ENCODE measurements around the gene ACAD9.
"Not testable (repeated sequence)": the region's sequence is repeated elsewhere in the genome, so short reads cannot be mapped to it uniquely, and the experiment has no call there.

Gene ACAD9

DNA sequence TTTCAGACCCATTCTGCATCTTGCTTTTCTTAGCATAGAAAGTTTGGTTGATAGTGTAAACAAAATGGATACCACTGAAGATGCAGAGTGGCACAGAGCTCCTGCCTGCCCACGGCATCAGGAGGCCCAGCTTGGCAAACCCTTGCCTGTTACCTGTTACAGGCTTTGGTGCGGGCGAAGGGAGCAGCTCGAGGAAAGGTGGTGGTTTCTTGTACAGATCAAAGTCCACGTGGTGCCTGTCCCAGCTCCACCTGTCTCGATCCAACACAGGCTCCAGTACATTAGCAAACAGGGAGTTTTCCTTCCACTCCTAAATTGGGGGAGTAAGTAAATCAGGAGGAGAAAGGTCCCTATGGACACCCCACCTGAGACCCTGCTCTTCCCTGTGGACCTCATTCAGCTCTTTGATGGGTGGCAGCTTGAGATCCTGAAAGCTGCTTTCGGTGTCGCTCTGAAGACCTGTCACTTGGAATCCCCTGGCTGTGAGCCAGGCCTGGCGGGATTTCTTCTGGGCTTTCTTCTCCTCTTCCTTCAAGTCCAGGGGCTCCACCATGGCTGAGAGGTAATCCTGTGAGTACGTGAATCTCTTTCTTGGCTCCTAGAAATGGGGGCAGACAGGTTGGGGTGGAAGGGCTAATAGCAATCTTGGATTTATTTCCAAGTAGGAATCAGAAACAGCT, 35.7 kb downstream of the ACAD9 start:
- H3K27ac ChIP-seq (ENCODE audit: low read depth, low read length): no peak overlapping the region
- no peaks in the 10 kb centered on the region for H3K4me1 ChIP-seq (ENCODE audit: control insufficient read depth, insufficient read depth, low read length, unreplicated experiment)
- H3K4me3 ChIP-seq (ENCODE audit: low read depth, low read length): no peak overlapping the region
- no peak overlapping the region for H2AFZ ChIP-seq (ENCODE audit: low read length, unreplicated experiment)
- H3K79me2 ChIP-seq (ENCODE audit: control insufficient read depth, insufficient read depth, low read length, unreplicated experiment): no peaks in the 10 kb centered on the region
- H3K36me3 ChIP-seq (ENCODE audit: insufficient read depth, low read length): peaks cover 66% of the 10 kb centered on the region
- no peaks in the 10 kb centered on the region for H3K27me3 ChIP-seq (ENCODE audit: insufficient read depth, low read length)

DNA sequence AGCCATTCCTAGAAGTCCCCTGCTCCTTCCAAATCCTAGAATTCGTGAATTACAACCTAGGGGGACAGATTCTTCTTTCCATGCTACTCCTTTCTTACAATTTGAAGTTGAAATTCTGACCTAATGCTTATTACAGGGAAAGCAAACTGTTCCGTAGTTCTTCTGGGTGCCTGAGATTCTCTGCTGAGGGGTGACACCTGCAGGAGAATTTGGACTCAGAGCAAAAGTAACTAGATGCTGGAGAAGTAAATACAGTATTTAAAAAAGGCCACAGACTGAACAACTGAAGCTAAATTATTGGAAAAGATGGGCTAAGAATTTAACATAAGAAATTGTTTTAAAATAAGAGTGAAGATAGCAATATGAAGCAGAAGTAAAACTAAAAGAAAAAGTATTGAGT, 37.9 kb downstream of the ACAD9 start:
- peaks cover 56% of the 10 kb centered on the region for H3K36me3 ChIP-seq (ENCODE audit: insufficient read depth, low read length)
- no peak overlapping the region for H3K27ac ChIP-seq (ENCODE audit: low read depth, low read length)
- no peaks in the 10 kb centered on the region for H3K79me2 ChIP-seq (ENCODE audit: control insufficient read depth, insufficient read depth, low read length, unreplicated experiment)
- H2AFZ ChIP-seq (ENCODE audit: low read length, unreplicated experiment): no peak overlapping the region
- no peaks in the 10 kb centered on the region for H3K4me1 ChIP-seq (ENCODE audit: control insufficient read depth, insufficient read depth, low read length, unreplicated experiment)
- H3K4me3 ChIP-seq (ENCODE audit: low read depth, low read length): no peak overlapping the region
- no peaks in the 10 kb centered on the region for H3K27me3 ChIP-seq (ENCODE audit: insufficient read depth, low read length)

DNA sequence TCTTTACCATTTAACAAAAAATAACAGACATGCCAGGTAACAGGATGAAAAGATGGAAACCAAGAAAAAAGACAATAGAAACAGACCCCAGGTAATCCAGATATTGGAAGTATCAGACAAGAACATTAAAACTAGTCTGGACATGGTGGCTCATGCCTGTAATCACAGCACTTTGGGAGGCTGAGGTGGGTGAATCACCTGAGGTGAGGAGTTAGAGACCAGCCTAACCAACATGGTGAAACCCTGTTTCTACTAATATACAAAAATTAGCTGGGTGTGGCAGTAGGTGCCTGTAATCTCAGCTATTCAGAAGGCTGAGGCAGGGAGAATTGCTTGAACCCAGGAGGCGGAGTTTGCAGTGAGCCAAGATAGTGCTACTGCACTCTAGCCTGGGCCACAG, 40.6 kb downstream of the ACAD9 start:
- no peaks in the 10 kb centered on the region for H3K27me3 ChIP-seq (ENCODE audit: insufficient read depth, low read length)
- H3K27ac ChIP-seq (ENCODE audit: low read depth, low read length): no peak overlapping the region
- no peaks in the 10 kb centered on the region for H3K4me1 ChIP-seq (ENCODE audit: control insufficient read depth, insufficient read depth, low read length, unreplicated experiment)
- no peak overlapping the region for H2AFZ ChIP-seq (ENCODE audit: low read length, unreplicated experiment)
- H3K36me3 ChIP-seq (ENCODE audit: insufficient read depth, low read length): peaks cover 37% of the 10 kb centered on the region
- no peaks in the 10 kb centered on the region for H3K79me2 ChIP-seq (ENCODE audit: control insufficient read depth, insufficient read depth, low read length, unreplicated experiment)
- no peak overlapping the region for H3K4me3 ChIP-seq (ENCODE audit: low read depth, low read length)

DNA sequence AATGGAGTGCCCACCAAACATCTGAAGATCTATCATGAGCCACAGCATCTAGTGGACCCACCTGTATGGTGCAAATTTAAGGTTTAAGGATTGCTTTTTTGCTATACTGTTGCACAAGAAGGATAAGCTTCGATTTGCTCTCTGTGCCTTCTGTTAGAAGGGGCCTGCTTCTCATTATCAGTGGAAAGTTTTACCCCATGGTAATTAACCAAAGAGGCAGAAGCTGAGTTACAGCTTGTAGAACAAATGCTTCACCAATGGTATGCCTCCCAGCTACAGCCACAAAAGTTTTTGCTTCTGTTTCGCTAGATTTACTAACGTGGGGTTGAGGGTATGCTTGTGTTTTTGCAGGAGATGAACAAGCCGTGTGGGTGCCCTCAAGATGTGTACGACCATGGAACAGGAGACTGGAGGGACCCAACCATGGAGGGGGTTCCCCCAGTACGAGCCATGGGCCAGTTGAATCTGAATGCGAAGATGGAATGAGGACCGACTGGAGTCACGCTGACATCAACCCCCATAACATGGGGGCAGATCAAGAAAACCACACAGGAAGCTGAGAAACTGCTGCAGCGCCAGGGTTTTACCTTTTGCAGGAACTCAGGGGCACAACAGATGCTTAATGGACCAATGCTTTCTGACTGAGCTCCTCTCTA, 43.5 kb downstream of the ACAD9 start:
- Histone ChIP-seq H2AFZ (ENCODE audit: low read length, unreplicated experiment) (no peak overlapping the region), H3K27ac (ENCODE audit: low read depth, low read length) (no peak overlapping the region)

DNA sequence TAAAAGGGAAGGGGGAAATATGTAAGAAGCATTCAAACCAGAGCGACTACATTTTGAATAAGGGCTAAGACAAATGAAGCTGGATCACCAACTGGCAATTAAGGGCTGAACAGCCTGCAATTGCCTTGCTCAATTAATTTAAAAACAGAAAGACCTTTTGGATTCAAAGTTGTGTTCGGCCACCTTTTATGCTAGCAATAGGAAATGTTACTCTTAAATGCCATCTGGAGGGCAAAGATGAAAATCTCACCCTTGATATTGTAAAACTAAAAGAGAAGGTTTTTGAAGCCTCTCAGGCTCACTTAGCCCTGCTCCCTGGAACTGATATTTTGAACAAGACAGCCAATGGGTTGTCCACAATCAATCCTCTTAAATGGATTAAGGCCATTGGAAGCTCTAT, 44.2 kb downstream of the ACAD9 start:
- Histone ChIP-seq H3K4me1 (ENCODE audit: control insufficient read depth, insufficient read depth, low read length, unreplicated experiment) (no peaks in the 10 kb centered on the region), H3K79me2 (ENCODE audit: control insufficient read depth, insufficient read depth, low read length, unreplicated experiment) (no peaks in the 10 kb centered on the region), H3K36me3 (ENCODE audit: insufficient read depth, low read length) (peaks cover 10% of the 10 kb centered on the region), H3K4me3 (ENCODE audit: low read depth, low read length) (no peak overlapping the region), H3K27ac (ENCODE audit: low read depth, low read length) (no peak overlapping the region), H2AFZ (ENCODE audit: low read length, unreplicated experiment) (no peak overlapping the region), H3K27me3 (ENCODE audit: insufficient read depth, low read length) (peaks cover 4% of the 10 kb centered on the region; the same call in 1 of the 2 replicates)

More for the DNA sequence above, 43.5 kb downstream of the ACAD9 start:
- Histone ChIP-seq H3K79me2 (ENCODE audit: control insufficient read depth, insufficient read depth, low read length, unreplicated experiment) (no peaks in the 10 kb centered on the region), H3K4me1 (ENCODE audit: control insufficient read depth, insufficient read depth, low read length, unreplicated experiment) (no peaks in the 10 kb centered on the region), H3K4me3 (ENCODE audit: low read depth, low read length) (no peak overlapping the region), H3K27me3 (ENCODE audit: insufficient read depth, low read length) (no peaks in the 10 kb centered on the region), H3K36me3 (ENCODE audit: insufficient read depth, low read length) (peaks cover 17% of the 10 kb centered on the region)

DNA sequence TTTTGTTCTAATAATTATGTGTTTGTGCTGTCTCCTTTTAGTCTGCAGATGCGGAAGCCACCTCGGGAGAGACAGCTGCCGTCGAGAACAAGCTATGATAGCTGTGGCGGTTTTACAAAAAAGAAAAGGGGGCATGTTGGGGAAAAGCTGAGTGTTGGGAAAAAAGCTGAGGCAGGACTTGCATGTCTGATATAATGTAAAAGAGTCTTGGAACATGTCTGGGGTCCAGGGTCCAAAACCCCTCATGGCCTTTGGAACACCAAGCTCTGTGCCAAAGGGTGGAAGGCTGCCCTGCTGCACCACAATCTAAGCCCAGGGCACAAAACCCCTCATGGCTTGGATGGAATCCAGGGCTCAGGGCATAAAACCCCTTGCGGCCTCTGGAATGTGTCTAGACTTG, 44.6 kb downstream of the ACAD9 start:
- not testable (repeated sequence) for H3K79me2 ChIP-seq (ENCODE audit: control insufficient read depth, insufficient read depth, low read length, unreplicated experiment); H3K4me3 ChIP-seq (ENCODE audit: low read depth, low read length); H3K27ac ChIP-seq (ENCODE audit: low read depth, low read length); H3K36me3 ChIP-seq (ENCODE audit: insufficient read depth, low read length); H3K27me3 ChIP-seq (ENCODE audit: insufficient read depth, low read length); H2AFZ ChIP-seq (ENCODE audit: low read length, unreplicated experiment); H3K4me1 ChIP-seq (ENCODE audit: control insufficient read depth, insufficient read depth, low read length, unreplicated experiment)

DNA sequence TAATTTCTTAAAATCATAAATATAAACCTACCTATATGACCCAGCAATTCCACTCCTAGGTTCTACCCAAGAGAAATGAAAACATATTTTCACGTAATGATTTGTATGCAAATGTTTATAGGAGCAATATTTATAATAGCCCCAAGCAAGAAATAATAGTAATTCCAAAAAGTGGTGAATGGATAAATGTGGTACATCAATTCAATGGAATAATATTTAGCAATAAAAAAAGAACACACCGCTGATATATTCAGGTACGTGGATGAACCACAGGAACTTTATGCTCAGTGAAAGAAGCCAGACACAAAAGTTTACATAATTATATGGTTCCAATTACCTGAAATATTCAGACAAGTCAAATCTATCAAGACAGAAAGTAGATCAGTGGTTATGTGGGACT, 49.9 kb downstream of the ACAD9 start:
- Histone ChIP-seq H3K4me3 (ENCODE audit: low read depth, low read length) (no peak overlapping the region), H3K79me2 (ENCODE audit: control insufficient read depth, insufficient read depth, low read length, unreplicated experiment) (no peaks in the 10 kb centered on the region), H3K4me1 (ENCODE audit: control insufficient read depth, insufficient read depth, low read length, unreplicated experiment) (no peaks in the 10 kb centered on the region), H3K27me3 (ENCODE audit: insufficient read depth, low read length) (peaks cover 34% of the 10 kb centered on the region), H2AFZ (ENCODE audit: low read length, unreplicated experiment) (no peak overlapping the region), H3K36me3 (ENCODE audit: insufficient read depth, low read length) (no peaks in the 10 kb centered on the region), H3K27ac (ENCODE audit: low read depth, low read length) (no peak overlapping the region)

DNA sequence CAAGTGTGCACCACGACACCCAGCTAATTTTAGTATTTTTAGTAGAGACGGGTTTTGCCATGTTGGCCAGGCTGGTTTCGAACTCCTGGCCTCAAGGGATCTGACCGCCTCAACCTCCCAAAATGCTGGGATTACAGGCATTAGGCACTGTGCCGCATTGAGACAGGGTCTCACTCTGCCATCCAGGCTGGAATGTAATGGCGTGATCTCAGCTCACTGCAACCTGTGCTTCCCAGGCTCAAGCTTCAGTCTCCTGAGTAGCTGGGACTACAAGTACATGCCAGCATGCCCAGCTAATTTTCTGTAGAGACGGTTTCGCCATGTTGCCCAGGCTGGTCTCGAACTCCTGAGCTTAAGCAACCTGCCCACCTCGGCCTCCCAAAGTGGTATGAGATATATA, 51.6 kb downstream of the ACAD9 start:
- no peaks in the 10 kb centered on the region for H3K4me1 ChIP-seq (ENCODE audit: control insufficient read depth, insufficient read depth, low read length, unreplicated experiment)
- H3K27me3 ChIP-seq (ENCODE audit: insufficient read depth, low read length): peaks cover 41% of the 10 kb centered on the region
- no peaks in the 10 kb centered on the region for H3K36me3 ChIP-seq (ENCODE audit: insufficient read depth, low read length)
- no peak overlapping the region for H2AFZ ChIP-seq (ENCODE audit: low read length, unreplicated experiment)
- no peak overlapping the region for H3K27ac ChIP-seq (ENCODE audit: low read depth, low read length)
- H3K4me3 ChIP-seq (ENCODE audit: low read depth, low read length): no peak overlapping the region
- H3K79me2 ChIP-seq (ENCODE audit: control insufficient read depth, insufficient read depth, low read length, unreplicated experiment): no peaks in the 10 kb centered on the region

DNA sequence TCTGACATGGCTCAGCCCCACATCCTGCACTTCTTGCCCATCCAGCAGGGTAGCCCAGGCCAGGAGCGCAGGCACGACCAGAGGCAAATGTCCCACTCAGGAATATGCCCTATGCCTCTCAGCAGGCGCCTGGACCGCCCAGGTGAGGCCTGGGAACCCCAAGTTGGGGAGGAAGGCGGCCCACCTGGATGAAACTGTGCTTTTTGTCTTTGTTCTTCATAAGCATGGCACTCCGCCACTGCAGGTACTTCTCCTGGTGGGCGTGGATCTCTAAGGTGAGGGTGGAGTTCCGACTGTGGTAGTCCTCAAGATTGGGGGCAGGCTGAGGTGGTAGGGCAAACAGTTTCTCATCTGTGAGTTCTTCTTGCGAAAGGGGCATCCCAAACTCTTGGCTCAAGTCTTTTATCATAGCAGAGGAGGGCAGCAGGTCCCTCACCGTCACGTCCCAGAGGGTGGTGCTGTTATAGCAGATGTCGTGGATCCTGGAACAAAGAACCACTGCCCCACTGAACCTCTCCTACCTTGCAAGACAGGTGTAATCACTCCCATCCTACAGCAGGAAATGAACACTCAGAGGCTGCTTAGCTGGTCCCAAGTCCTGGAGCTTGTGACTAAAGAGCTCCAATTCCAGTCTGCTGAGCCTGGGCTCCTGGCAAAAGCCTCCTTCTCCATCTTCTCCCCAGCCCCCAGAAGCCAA, 53.2 kb downstream of the ACAD9 start:
- no peaks in the 10 kb centered on the region for H3K4me1 ChIP-seq (ENCODE audit: control insufficient read depth, insufficient read depth, low read length, unreplicated experiment)
- H3K27me3 ChIP-seq (ENCODE audit: insufficient read depth, low read length): peaks cover 45% of the 10 kb centered on the region
- H3K36me3 ChIP-seq (ENCODE audit: insufficient read depth, low read length): no peaks in the 10 kb centered on the region
- H3K79me2 ChIP-seq (ENCODE audit: control insufficient read depth, insufficient read depth, low read length, unreplicated experiment): no peaks in the 10 kb centered on the region
- no peak overlapping the region for H3K4me3 ChIP-seq (ENCODE audit: low read depth, low read length)
- no peak overlapping the region for H2AFZ ChIP-seq (ENCODE audit: low read length, unreplicated experiment)
- H3K27ac ChIP-seq (ENCODE audit: low read depth, low read length): no peak overlapping the region

DNA sequence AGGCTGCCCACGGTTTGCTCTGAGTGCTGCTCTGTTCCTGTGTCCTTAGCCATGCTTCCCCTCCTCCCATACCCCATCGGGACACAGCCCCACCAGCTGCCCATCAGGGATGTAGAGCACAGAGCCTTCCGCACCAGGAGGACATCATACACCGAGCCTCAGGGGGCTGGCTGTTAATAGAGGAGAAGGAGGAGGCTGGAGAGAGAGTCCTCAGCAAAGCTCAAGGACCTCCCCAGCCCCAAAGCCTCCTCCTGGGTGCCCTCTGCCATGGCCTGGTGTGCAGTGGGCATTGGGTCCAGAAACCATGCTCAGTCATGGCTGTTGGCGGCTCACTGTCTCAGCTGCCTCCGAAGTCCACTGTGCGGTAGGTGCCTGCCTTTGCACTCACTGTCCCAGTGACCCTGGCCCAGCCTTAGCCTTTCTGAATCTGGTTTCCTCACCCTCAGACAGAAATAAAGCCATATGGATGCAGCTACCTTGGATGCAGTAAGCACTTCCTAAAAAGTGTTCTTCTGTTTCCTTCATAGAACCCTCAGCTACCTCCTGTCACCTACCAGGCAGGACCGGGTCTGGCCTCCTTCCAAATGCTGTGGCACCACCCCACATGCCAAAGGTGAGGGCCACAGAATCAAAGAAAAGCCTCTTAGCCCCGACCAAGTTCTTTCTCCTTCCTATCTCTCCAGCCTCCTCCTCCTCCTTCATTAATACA, 53.9 kb downstream of the ACAD9 start:
- H3K4me3 ChIP-seq (ENCODE audit: low read depth, low read length): no peak overlapping the region
- peaks cover 45% of the 10 kb centered on the region for H3K27me3 ChIP-seq (ENCODE audit: insufficient read depth, low read length)
- no peak overlapping the region for H2AFZ ChIP-seq (ENCODE audit: low read length, unreplicated experiment)
- H3K36me3 ChIP-seq (ENCODE audit: insufficient read depth, low read length): no peaks in the 10 kb centered on the region
- H3K79me2 ChIP-seq (ENCODE audit: control insufficient read depth, insufficient read depth, low read length, unreplicated experiment): no peaks in the 10 kb centered on the region
- no peak overlapping the region for H3K27ac ChIP-seq (ENCODE audit: low read depth, low read length)
- no peaks in the 10 kb centered on the region for H3K4me1 ChIP-seq (ENCODE audit: control insufficient read depth, insufficient read depth, low read length, unreplicated experiment)
